Nephron progenitor cell (in vitro differentiated cells): Measurements from ENCODE around the gene RAMP3.
A peak's percentile ranks its signal among the peaks of the same experiment; 100 is the strongest.

ENCODE experiments used
- DNase-seq: peaks from one replicate; pipeline ENCODE4 v3.0.0; 2021
- H3K27ac Mint-ChIP-seq: 2 replicates; pipeline ENCODE4 v1.8.0; 2021; ENCODE audit warnings: mild to moderate bottlenecking, moderate library complexity, mixed read lengths
- H3K27me3 Mint-ChIP-seq: 2 replicates; pipeline ENCODE4 v1.8.0; 2021; ENCODE audit warnings: mild to moderate bottlenecking, low read depth, mixed read lengths; ENCODE audit not compliant: poor library complexity
- H3K36me3 Mint-ChIP-seq: 2 replicates; pipeline ENCODE4 v1.8.0; 2021; ENCODE audit warnings: low read depth, mixed read lengths
- H3K4me1 Mint-ChIP-seq: 2 replicates; pipeline ENCODE4 v1.8.0; 2021; ENCODE audit warnings: mixed read lengths
- H3K4me3 Mint-ChIP-seq: 2 replicates; pipeline ENCODE4 v1.8.0; 2021; ENCODE audit warnings: mild to moderate bottlenecking, moderate library complexity, mixed read lengths
- H3K9me3 Mint-ChIP-seq: 2 replicates; pipeline ENCODE4 v1.8.0; 2021; ENCODE audit warnings: mild to moderate bottlenecking, moderate library complexity, mixed read lengths
- TF ChIP-seq, protein P1 (sequence below): fragments of 200-600 bp; sonication (generic); IDR thresholded peaks from 2 replicates; pipeline ENCODE4 v1.5.0; 2021; ENCODE audit warnings: antibody characterized with exemption

RAMP3 gene

DNA sequence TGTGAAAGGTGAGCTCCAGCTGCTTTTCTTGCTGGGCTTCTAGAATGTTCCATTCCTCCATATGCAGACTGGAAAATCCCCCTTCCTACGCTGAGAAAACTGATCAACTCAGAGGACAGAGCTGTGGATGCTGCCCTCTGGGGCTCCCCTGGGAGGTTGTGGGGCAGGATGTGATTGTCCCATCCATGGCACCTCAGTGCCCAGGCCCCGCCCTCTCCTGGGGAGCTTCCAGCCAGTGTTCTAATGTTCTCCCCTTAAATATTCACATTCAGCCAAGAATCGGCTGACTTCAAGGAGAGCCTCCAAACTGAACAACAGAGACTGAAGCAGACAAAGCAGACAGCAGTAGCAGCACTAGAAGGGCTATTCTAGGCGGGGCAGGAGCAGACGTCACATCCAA lies 55.0 kb downstream of the RAMP3 start:
- Mint-ChIP-seq H3K27ac (no peak overlapping the region), H3K4me1 (no peaks in the 10 kb centered on the region), H3K27me3 (peaks cover 22% of the 10 kb centered on the region), H3K4me3 (no peak overlapping the region), H3K9me3 (peaks cover 3% of the 10 kb centered on the region), H3K36me3 (no peaks in the 10 kb centered on the region)
- TF ChIP-seq, protein P1, sequence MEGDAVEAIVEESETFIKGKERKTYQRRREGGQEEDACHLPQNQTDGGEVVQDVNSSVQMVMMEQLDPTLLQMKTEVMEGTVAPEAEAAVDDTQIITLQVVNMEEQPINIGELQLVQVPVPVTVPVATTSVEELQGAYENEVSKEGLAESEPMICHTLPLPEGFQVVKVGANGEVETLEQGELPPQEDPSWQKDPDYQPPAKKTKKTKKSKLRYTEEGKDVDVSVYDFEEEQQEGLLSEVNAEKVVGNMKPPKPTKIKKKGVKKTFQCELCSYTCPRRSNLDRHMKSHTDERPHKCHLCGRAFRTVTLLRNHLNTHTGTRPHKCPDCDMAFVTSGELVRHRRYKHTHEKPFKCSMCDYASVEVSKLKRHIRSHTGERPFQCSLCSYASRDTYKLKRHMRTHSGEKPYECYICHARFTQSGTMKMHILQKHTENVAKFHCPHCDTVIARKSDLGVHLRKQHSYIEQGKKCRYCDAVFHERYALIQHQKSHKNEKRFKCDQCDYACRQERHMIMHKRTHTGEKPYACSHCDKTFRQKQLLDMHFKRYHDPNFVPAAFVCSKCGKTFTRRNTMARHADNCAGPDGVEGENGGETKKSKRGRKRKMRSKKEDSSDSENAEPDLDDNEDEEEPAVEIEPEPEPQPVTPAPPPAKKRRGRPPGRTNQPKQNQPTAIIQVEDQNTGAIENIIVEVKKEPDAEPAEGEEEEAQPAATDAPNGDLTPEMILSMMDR: no peak
- DNase-seq: no peak

- Mint-ChIP-seq H3K27ac (no peak overlapping the region), H3K4me3 (no peak overlapping the region), H3K4me1 (peaks cover 13% of the 10 kb centered on the region), H3K27me3 (peaks cover 17% of the 10 kb centered on the region), H3K36me3 (no peaks in the 10 kb centered on the region), H3K9me3 (peaks cover 3% of the 10 kb centered on the region)
- no peak for DNase-seq
- TF ChIP-seq, protein P1: no peak
These were observed 58.0 kb downstream of the RAMP3 start for GRCh38 chr7:45215601-45216062.

DNA sequence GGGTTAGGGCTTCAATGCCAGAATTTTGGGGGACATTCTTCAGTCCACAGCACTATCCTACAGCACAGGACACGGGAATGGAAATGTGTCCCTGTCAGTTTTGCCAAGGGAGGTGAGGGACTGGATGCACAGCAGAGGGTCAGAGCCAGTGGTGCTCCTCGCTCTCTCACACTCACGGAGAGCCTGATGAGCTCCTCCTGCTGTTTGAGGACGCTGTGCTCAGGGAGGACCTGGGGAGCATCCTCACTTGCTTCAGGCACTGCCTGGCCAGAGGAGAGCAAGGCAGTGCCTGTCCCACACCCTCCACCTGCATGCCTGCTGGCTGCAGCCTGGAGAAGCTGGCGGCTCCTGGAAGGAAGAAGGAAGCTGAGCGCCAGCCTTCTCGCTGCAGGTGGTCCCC lies 58.6 kb downstream of the RAMP3 start:
- peaks cover 17% of the 10 kb centered on the region for H3K27me3 Mint-ChIP-seq
- H3K9me3 Mint-ChIP-seq: peaks cover 3% of the 10 kb centered on the region
- TF ChIP-seq, protein P1: no peak
- no peaks in the 10 kb centered on the region for H3K36me3 Mint-ChIP-seq
- DNase-seq: no peak
- H3K4me1 Mint-ChIP-seq: peaks cover 18% of the 10 kb centered on the region
- no peak overlapping the region for H3K27ac Mint-ChIP-seq
- H3K4me3 Mint-ChIP-seq: no peak overlapping the region

- Mint-ChIP-seq H3K4me1 (peaks cover 23% of the 10 kb centered on the region), H3K36me3 (no peaks in the 10 kb centered on the region)
- TF ChIP-seq, protein P1: no peak
These were observed 59.1 kb downstream of the RAMP3 start for GRCh38 chr7:45216622-45217165.

DNA sequence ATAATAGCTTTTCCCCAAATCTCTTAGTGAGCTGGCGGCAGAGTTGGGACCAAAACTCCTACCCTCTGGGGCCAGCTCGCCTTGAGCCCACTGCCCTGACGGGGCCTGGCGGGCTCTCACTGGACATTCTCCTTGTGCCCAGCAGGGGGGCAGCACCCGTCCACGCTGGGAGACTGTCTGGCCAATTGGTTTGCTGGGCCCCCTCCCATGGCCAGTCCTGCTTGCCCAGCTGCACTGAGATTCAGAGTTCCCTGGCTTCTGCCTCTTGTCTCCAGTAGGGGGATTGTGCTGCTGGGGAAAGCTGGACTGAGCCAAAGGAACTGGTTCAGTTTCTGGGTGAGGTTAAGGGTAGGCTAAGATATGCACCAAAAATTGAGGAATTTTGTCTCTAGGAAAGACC lies 59.8 kb downstream of the RAMP3 start:
- peak; percentile 35 for DNase-seq
- no peak overlapping the region for H3K27ac Mint-ChIP-seq
- H3K4me3 Mint-ChIP-seq: no peak overlapping the region
- H3K36me3 Mint-ChIP-seq: no peaks in the 10 kb centered on the region
- H3K4me1 Mint-ChIP-seq: peaks cover 27% of the 10 kb centered on the region
- TF ChIP-seq, protein P1: peak; percentile 48
- peaks cover 3% of the 10 kb centered on the region for H3K9me3 Mint-ChIP-seq
- peaks cover 14% of the 10 kb centered on the region for H3K27me3 Mint-ChIP-seq

More at GRCh38 chr7:45216622-45217165, 59.1 kb downstream of the RAMP3 start:
- no peak for DNase-seq
- Mint-ChIP-seq H3K27ac (no peak overlapping the region), H3K4me3 (no peak overlapping the region), H3K27me3 (peaks cover 14% of the 10 kb centered on the region), H3K9me3 (peaks cover 3% of the 10 kb centered on the region)

DNA sequence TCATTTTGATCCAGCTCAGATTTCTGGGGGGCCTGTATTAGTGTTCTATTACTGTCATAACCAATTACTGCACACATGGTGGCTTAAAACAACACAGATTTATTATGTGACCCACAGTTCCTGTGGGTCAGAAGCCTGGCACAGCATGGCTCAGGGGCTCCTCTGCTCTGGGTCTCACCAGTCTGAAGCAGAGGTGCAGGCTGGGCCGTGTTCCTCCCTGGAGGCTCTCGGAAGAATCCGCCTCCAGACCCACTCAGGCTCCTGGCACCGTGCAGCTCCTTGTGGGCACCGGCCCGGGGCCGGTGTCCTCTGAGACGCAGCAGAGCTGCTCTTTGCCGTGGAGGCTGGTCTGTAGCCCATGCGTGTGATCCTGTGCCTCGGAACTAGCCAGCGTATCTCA lies 61.5 kb downstream of the RAMP3 start:
- TF ChIP-seq, protein P1: no peak
- H3K36me3 Mint-ChIP-seq: no peaks in the 10 kb centered on the region
- H3K27ac Mint-ChIP-seq: no peak overlapping the region
- H3K4me1 Mint-ChIP-seq: peaks cover 27% of the 10 kb centered on the region
- H3K27me3 Mint-ChIP-seq: peaks cover 14% of the 10 kb centered on the region
- no peaks in the 10 kb centered on the region for H3K9me3 Mint-ChIP-seq
- no peak overlapping the region for H3K4me3 Mint-ChIP-seq
- DNase-seq: no peak
